AG04449 (cell line): Measurements from ENCODE around the gene ZNF879.

Source experiments
- CTCF ChIA-PET: fragments of 350-600 bp; formaldehyde crosslinking; extraction: SDS; loops from one replicate; lab custom pipeline; 2021; ENCODE audit warnings: antibody characterized with exemption; lab: Yijun Ruan, JAX
- POLR2A ChIA-PET: fragments of 400-600, 350-600 bp; formaldehyde crosslinking; extraction: SDS; loops from one replicate; lab custom pipeline; 2020; ENCODE audit warnings: antibody characterized with exemption, inconsistent platforms; lab: Yijun Ruan, JAX
- DNase-seq: peaks from one replicate; pipeline ENCODE4 v3.0.0-alpha.2; 2010; ENCODE audit warnings: low read depth, low spot score
- H3K4me3 ChIP-seq: 2 replicates; pipeline ENCODE4 v1.5.1; 2011; ENCODE audit warnings: low read depth, mild to moderate bottlenecking, control low read depth, low read length
- CTCF ChIP-seq: IDR thresholded peaks from one replicate; pipeline ENCODE4 v1.5.1; 2011; ENCODE audit warnings: mild to moderate bottlenecking, moderate library complexity, low read length, control low read depth, inconsistent platforms; ENCODE audit not compliant: insufficient read depth; ENCODE audit errors: missing control alignments

Gene ZNF879

GRCh38 chr5:178986326-178986960, 37.2 kb upstream of the ZNF879 start:
- POLR2A ChIA-PET = no interaction called here
- H3K4me3 ChIP-seq = no peak overlapping the region
- no peak for TF ChIP-seq CTCF
- CTCF ChIA-PET = no interaction called here
- DNase-seq = no peak

DNA sequence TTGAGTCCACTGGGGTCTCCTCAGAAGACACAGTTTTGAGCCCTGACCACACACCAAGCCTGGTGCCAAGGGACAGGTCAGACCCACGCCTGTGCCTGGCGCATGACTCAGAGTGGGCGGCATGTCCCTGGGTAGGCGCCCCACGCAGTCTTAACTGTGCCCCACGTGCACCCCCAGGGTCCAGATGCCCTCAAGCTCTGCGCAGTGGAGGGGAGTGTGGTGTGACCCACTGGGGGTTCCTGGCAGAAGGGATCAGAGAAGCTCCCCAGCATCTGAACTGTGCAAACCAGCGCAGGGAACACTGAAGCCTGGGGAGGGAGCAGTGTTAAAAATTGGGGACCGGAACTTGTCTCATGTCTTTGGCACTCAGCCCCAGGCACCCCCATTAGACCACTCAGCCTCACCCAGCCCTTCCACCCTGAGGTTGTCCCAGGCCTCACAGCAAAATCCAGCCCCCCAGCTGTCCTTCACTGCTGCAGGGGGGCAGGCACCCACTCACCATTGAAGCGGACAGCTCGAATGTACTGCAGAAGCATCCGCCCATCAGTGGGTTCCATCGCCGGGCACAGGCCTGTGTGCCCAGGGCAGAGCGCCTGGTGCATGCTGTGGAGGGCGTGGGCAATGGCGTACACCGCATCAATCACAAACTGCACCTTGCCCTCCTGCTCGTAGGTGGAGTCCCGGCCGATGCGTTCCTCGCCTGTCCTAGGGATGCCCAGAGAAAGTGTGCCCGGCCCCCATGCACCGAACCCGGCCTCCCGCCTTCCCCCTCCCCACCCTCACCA, 35.0 kb upstream of the ZNF879 start:
- CTCF ChIA-PET = no interaction called here
- DNase-seq = no peak
- TF ChIP-seq CTCF = no peak
- no peak overlapping the region for H3K4me3 ChIP-seq
- POLR2A ChIA-PET = no interaction called here

GRCh38 chr5:178989311-178989710, 34.3 kb upstream of the ZNF879 start:
- no peak for TF ChIP-seq CTCF

DNA sequence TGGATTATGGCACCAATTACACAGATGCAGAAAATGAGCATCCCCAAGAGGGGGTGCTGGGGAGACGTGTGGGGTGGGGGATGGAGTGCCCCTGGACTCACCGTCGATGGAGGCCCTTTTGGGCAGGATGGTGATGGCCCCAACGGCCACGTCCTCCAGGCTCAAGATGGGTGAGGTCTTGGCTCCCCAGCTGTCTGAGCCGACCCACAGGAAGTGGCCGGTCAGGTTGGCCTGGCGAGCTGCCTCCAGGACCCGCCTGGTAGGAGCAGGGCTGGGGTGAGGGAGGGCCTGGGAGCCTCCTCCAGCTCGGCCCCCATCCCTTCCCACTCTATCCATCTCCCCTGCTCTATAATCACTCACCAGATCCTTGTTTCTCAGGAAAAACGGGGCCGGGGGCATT, 33.1 kb upstream of the ZNF879 start:
- CTCF ChIA-PET = no interaction called here
- TF ChIP-seq CTCF = no peak
- POLR2A ChIA-PET = no interaction called here
- DNase-seq = no peak
- H3K4me3 ChIP-seq = no peak overlapping the region

More at GRCh38 chr5:178989311-178989710, 34.3 kb upstream of the ZNF879 start:
- ChIA-PET POLR2A (no interaction called here), CTCF (no interaction called here)
- no peak for DNase-seq
- no peak overlapping the region for H3K4me3 ChIP-seq

DNA sequence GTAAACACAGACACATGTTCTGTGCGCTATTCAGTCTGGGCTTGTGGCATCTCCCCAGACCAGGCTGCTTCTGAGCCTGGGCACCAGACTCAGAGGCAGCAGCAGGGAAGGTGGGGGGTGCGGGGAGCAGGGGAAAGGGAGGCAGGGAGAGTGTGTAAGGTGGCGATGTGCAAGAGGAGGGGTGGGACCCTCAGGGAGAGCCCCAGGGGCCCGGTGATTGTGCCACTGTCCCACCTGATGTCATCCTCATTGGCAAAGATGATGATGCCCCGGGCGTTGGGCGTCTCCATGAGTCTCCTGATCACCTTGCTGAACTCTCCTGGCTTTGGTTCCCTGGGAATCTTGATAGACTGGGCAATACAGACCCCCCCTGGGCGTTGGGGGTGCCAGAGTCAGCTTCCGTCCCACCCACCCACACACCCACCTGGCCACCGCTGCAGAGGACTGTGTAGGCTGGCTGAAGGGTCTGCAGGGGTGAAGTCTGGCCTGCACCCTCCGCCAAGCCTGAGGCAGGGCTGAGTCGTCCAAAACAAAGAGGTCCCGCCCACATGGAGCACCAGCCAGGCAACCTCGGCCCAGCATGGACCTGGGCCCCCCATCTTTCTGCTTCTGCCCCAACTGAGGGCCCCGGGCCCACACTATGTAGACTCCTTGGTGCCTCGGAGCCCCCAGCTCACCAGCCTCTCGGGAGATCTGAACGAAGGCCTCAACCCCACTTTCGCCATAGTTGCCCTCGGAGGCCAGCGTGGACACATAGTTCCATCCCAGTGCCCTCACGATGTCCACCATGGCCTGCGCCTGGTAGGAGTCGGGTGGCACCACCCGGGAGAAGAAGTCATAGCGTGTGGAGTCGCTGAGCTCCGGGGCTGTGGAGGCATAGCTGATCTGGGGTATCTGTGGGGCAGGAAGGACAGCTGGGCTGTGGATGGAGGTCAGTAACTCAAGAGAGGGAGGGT, 32.1 kb upstream of the ZNF879 start:
- TF ChIP-seq CTCF = no peak
- no peak overlapping the region for H3K4me3 ChIP-seq
- DNase-seq = no peak
- ChIA-PET CTCF (no interaction called here), POLR2A (no interaction called here)
